ENCODE measurements around the gene TRAPPC4. TPM values are rescaled to one million over a fixed set of nuclear protein-coding genes. Genes with fewer than 3 reads are reported as not detected.

The TRAPPC4 gene
- total and polyA plus RNA-seq, 11 donors, result 21.5 to 74.8 (median 44.4) TPM

DNA sequence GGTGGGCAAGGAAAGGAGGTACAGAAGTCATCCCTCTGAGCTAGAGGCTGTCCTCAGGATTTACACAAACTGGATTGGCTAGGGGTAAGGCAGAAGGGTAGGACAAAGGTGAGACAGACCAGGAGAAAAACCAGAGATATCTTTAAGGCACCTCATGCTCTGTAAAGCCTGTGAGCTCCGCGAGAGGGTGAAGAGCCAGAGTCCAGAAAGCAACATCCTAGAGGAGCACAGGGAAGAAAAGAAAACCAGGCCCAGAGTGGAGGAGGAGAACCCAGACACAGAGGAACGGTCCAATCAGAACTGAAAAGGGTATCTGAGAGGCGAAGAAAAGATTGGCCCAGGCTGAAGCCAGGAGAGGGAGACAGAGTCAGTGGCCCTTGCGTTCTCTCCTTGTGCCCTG, 7.0 kb downstream of the TRAPPC4 start:
- Histone ChIP-seq H3K4me3 (no peak overlapping the region), H3K36me3 (peaks cover 0 to 60% (median 49%) of the 10 kb centered on the region in 9 donors)
- intact Hi-C loops (cut with DNase I), result no loop called here

DNA sequence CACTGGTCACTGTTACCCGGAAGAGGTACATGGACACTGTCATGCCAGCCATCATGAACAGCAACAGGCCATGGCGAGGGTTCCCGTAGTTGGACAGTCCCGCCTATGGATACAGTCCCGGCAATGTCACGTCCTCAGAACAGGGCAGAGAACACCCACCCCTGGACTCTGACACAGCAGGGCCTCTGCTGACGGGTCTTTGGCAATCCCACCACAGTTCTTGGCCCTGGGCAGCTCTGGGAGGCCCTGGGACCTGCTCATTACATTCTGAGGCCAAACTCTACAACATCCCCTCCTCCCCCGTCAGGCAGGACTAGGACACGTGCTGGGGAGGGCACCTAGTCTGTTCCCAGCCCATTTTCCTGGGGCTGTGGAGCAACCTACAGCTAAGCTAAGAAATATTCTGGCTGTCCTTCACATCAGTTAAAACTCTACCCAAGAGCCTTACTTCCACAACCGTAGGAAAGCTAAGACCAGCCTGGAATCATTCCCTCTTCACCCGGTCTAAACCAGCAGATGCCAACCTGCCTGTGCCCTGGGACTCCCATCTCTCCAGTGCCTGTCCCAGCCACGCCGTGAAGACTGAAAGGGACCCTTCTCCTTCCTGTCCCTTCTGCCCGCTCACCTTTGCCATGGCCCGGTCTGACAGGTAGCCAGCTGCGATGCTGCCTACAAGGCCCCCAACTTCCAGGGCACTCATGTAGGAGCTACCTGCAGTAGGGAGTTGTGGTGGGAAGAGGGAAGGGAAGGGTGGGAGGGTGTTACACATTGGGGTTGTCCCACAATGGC, 7.6 kb downstream of the TRAPPC4 start:
- Histone ChIP-seq H3K4me1 (peaks cover 5 to 50% (median 24%) of the 10 kb centered on the region in 12 donors), H3K27me3 (no peaks in the 10 kb centered on the region), H3K4me3 (no peak overlapping the region), H3K9me3 (no peaks in the 10 kb centered on the region), H3K36me3 (peaks cover 0 to 54% (median 43%) of the 10 kb centered on the region in 9 donors), H3K27ac (peak overlapping the region in 1 of 12 donors; percentile 54)
- 90 to 98% (median 91%) methylated on average over 16 of the region's 16 CpGs for WGBS, 4 donors
- no peak for ATAC-seq
- intact Hi-C loops (cut with DNase I), result no loop called here
- TF ChIP-seq POLR2A (IDR thresholded peaks at IDR 0.05), result no peak
- TF ChIP-seq, protein P1, sequence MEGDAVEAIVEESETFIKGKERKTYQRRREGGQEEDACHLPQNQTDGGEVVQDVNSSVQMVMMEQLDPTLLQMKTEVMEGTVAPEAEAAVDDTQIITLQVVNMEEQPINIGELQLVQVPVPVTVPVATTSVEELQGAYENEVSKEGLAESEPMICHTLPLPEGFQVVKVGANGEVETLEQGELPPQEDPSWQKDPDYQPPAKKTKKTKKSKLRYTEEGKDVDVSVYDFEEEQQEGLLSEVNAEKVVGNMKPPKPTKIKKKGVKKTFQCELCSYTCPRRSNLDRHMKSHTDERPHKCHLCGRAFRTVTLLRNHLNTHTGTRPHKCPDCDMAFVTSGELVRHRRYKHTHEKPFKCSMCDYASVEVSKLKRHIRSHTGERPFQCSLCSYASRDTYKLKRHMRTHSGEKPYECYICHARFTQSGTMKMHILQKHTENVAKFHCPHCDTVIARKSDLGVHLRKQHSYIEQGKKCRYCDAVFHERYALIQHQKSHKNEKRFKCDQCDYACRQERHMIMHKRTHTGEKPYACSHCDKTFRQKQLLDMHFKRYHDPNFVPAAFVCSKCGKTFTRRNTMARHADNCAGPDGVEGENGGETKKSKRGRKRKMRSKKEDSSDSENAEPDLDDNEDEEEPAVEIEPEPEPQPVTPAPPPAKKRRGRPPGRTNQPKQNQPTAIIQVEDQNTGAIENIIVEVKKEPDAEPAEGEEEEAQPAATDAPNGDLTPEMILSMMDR (IDR thresholded peaks at IDR 0.05), result no peak
- DNase-seq, result no peak

More for the DNA sequence above, 7.0 kb downstream of the TRAPPC4 start:
- no peaks in the 10 kb centered on the region for H3K9me3 ChIP-seq
- DNase-seq (no peak), ATAC-seq (no peak)
- 85 to 93% (median 87%) methylated on average over 5 of the region's 5 CpGs for WGBS, 4 donors
- no peak for TF ChIP-seq POLR2A (IDR thresholded peaks at IDR 0.05)
- TF ChIP-seq, protein P1 (IDR thresholded peaks at IDR 0.05), result no peak
- H3K4me1 ChIP-seq, result peaks cover 5 to 53% (median 23%) of the 10 kb centered on the region in 12 donors
- peak overlapping the region in 9 of 12 donors; percentile 9 to 71 (median 54) for H3K27ac ChIP-seq
- no peaks in the 10 kb centered on the region for H3K27me3 ChIP-seq

- Histone ChIP-seq H3K36me3 (peaks cover 0 to 46% (median 36%) of the 10 kb centered on the region in 9 donors), H3K27ac (no peak overlapping the region), H3K4me1 (peaks cover 5 to 45% (median 21%) of the 10 kb centered on the region in 12 donors), H3K9me3 (no peaks in the 10 kb centered on the region), H3K4me3 (no peak overlapping the region), H3K27me3 (no peaks in the 10 kb centered on the region)
- no peak for TF ChIP-seq POLR2A (IDR thresholded peaks at IDR 0.05)
- TF ChIP-seq, protein P1 (IDR thresholded peaks at IDR 0.05), result no peak
- DNase-seq (no peak), ATAC-seq (no peak)
- 92 to 98% (median 97%) methylated on average over 2 of the region's 2 CpGs for WGBS, 4 donors
- intact Hi-C loops (cut with DNase I), result no loop called here
Measured at GRCh38 chr11:119026970-119027369, 8.4 kb downstream of the TRAPPC4 start.

GRCh38 chr11:119027561-119028345, 9.2 kb downstream of the TRAPPC4 start:
- DNase-seq, result no peak
- no peak for ATAC-seq
- Histone ChIP-seq H3K9me3 (no peaks in the 10 kb centered on the region), H3K36me3 (peaks cover 0 to 39% (median 29%) of the 10 kb centered on the region in 9 donors), H3K27me3 (no peaks in the 10 kb centered on the region), H3K27ac (no peak overlapping the region), H3K4me1 (peaks cover 5 to 45% (median 21%) of the 10 kb centered on the region in 12 donors), H3K4me3 (no peak overlapping the region)
- 96 to 100% (median 99%) methylated on average over 5 to 9 of the region's 9 CpGs for WGBS, 4 donors
- intact Hi-C loops (cut with DNase I), result no loop called here
- TF ChIP-seq, protein P1 (IDR thresholded peaks at IDR 0.05), result no peak
- TF ChIP-seq POLR2A (IDR thresholded peaks at IDR 0.05), result no peak
